GM19438 (cell line): ENCODE measurements around the gene TRPM4.
A peak's percentile ranks its signal among the peaks of the same experiment; 100 is the strongest.
"Not testable (repeated sequence)": the region's sequence is repeated elsewhere in the genome, so short reads cannot be mapped to it uniquely, and the experiment has no call there.

Experiments used
- ATAC-seq: cut with Tn5 transposase; IDR thresholded peaks from one replicate; pipeline ENCODE4 v1.9.1; 2021; ENCODE audit warnings: low read depth; ENCODE audit not compliant: unreplicated experiment

Gene TRPM4

DNA sequence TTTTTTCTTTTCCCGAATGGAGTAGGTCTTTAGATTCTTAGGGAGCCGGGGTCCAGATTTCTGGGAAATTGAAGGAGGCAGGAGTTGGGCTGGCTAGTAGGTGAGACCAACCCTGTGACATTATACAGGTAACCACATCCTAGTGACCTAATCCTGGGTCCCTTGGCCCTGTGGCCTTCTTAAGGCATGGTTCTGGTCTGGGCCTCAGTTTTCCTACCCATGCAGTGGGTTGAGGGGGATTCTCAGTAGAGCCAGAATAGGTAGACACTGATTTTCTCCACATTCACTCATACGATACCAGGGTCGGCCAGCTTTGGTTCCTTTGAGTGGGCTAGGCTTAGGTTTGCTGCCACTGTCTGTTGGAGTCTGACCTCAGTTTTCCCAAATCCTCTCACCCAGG is 31.0 kb upstream of the TRPM4 start:
- no peak for ATAC-seq

DNA sequence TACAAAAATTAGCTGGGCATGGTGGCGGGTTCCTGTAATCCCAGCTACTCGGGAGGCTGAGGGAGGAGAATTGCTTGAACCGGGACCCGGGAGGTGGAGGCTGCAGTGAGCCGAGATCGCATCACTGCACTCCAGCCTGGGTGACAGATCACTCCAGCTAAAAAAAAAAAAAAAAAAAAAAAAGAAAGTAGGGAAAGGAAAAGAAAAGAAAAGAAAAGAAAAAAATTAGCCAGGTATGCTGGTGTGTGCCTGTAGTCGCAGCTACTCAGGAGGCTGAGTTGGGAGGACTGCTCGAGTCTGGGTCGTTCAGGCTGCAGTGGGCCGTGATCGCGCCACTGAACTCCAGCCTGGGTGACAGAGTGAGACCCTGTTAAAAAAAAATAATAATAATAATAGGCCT is 30.4 kb upstream of the TRPM4 start:
- ATAC-seq: not testable (repeated sequence)

DNA sequence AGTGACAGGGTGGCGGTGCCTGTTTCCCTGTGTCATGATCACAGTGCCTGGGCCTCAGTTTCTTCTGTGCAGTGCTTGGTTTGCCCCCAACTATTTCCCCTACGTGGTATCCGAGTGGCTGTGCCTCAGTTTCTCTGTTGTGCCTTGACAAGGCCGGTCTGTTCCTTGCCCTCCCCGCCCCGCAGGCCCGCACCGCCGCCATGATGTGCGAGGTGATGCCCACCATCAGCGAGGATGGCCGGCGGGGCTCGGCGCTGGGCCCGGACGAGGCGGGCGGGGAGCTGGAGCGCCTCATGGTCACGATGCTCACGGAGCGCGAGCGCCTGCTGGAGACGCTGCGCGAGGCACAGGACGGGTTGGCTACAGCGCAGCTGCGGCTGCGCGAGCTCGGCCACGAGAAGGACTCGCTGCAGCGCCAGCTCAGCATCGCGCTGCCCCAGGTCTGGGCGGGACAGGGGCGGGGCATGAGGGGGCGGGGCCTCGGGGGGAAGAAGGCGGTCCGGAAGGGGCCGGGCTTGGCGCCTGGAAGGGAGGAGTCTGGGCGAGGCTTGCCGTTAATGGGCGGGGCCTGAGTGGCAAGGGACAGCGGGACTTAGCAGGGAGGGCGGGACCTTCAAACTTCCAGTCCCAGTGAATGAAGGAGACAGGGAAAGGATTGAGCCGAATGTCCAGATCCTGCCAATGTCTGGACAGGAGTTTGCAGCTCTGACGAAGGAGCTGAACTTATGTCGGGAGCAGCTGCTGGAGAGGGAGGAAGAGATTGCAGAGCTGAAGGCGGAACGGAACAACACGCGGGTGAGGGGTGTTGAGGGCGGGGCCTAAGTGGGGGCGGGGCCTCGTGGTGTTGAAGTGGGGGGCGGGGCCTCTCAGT is 29.7 kb upstream of the TRPM4 start:
- ATAC-seq: peak; percentile 82

DNA sequence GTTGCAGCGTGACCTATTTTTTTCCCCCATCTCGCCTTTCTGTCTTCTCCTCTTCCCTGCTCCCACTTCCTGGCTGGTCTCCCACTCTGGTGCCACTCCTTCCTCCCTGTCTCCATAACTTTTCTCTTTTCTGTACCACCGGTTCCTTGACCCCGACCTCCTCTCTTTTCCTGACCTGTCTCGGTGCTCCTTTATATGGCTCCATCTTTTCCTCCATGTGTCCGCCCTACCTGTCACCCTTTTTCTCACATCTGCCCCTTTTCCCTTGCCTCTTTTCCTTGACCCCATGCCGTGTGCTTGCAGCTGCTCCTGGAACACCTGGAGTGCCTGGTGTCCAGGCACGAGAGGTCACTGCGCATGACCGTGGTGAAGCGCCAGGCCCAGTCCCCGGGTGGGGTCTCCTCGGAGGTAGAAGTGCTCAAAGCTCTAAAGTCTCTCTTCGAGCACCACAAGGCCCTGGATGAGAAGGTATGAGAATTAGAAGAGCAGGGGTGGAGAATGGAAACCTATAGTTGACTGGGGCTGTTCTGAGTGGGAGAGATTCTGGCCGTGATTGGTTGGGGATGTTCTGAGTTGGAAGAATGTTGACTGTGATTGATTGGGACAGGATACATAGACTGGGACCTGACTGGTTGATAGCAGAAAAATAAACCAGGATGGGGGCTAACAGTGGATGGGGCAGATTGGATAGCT is 28.9 kb upstream of the TRPM4 start:
- no peak for ATAC-seq

DNA sequence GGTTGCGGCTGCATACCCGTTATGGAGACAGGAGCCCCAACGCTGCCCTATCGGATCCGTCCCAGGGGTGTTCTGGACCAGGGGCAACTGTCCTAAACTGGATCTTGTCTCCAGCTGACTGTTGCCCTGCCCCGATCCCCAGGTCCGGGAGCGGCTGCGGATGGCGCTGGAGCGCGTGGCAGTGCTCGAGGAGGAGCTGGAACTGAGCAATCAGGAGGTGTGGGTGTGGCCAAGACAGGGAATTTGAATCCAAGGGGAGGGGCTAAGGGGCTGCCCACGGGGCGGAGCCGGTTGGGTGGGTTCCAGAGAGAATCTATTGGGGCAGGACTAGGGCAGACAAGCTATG is 28.4 kb upstream of the TRPM4 start:
- ATAC-seq: no peak

DNA sequence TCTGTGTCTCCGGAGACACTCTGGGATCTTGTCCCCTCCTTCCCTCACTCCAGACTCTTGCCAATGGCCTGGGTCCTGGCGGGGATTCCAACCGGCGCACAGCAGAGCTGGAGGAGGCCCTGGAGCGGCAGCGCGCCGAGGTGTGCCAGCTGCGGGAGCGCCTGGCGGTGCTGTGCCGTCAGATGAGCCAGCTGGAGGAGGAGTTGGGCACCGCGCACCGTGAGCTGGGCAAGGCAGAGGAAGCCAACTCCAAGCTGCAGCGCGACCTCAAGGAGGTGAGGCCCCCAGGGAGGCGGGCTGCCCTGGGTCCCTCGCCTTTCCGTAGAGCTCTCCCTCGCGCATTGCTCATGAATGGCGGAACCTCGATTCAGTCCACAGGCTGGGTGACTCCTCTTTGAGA is 27.3 kb upstream of the TRPM4 start:
- ATAC-seq: no peak

DNA sequence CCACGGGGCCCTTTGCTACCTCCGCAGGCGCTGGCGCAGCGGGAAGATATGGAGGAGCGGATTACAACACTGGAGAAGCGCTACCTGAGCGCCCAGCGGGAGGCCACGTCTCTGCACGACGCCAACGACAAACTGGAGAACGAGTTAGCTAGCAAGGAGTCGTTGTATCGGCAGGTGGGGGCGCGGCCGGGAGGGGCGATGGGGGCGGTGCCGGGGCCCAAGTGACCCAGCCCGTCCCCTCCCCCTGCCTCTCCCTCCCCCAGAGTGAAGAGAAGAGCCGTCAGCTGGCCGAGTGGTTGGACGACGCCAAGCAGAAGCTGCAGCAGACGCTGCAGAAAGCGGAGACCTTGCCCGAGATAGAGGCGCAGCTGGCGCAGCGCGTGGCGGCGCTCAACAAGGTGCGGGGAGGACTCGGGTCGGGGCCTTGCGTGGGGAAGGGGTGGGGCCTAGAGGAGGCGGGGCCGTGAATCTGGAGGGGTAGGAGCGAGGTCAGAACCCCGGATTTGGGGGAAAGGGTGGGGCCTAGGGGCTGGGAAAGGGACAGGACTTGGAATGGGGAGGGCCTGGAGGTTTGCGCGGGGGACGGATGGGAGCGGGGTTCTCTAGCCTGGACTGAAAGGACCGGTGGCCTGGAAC is 24.5 kb upstream of the TRPM4 start:
- no peak for ATAC-seq

DNA sequence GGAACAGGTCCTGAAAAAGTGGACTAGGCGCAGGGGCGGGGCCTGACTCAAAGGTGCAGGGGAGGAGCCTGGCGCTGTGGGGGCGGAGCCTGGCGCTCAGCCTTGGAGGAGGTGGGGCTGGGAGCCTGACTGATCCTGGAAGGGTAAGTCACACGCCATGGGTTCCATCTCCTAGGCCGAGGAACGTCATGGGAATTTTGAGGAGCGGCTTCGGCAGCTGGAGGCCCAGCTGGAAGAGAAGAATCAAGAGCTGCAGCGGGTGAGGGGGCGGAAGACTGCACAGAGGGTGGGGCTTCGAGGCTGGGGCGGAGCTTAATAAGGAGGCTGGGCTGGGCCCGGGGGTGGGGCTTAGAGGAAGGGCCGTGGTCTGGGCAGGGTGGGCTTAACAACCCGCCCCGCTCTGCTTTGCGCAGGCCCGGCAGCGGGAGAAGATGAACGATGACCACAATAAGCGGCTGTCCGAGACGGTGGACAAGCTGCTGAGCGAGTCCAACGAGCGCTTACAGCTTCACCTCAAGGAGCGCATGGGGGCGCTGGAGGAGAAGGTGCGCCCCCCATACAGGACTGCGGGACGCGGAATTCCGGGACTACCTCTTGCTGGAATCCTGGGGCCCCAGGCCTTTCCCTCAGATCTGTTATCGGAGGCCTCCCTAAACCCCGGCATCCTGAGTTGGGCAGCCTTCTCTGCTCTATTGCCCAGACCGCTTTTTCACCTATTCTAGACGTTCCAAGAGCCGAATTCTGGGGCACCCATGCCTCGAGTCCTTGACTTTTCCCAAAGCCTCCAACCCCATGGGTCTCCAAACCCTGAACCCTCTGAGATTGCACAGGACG is 23.8 kb upstream of the TRPM4 start:
- no peak for ATAC-seq

DNA sequence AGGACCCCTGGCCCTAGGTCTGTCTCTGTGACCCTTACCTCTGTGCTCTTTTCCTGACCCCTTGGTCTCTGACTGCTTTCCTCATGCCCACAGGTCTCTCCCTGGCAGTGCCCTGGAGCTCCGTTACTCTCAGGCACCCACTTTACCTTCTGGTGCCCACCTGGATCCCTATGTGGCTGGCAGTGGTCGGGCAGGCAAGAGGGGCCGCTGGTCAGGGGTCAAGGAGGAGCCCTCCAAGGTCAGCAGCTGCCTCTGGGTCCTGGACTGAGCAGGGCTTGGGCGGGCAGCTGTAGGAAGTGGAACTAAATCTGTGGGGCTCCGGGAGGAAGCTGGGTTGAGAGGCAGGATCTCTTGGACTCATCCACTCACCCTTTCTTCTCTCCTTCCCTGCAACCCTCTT is 21.9 kb upstream of the TRPM4 start:
- no peak for ATAC-seq

DNA sequence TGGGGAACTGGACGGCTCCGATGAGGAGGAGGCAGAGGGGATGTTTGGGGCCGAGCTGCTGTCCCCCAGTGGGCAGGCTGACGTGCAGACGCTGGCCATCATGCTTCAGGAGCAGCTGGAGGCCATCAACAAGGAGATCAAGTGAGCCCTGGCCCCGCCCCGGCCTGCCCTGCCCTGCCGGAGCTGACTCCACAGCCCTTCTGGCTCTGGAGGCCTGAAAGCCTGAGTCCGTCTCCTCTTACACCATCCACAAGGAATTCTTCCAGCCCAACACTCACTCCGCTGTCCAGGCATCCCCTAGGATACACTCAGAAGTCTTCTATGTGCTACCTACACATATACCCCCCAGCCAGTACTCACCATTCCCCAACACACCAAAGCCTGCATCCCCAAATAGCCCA is 20.8 kb upstream of the TRPM4 start:
- ATAC-seq: no peak

DNA sequence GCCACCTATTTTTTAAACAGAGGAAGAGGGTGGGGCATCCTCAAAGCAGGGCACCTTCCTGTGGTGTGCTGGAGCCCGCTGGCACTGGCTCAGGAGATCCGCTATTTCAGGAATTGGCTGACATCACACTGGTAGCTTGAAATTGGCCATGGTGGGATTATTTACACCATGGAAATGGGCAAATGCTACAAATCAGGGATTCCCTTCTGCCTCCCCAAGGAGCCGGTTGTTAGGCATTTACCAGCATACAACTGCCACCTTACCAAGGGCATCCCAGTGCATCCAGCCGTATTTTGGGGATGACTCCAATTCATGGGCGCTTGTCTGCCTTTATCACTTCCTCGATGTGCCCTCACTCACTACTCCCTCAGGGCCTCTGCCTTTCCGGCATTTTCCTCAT is 16.6 kb upstream of the TRPM4 start:
- ATAC-seq: no peak

DNA sequence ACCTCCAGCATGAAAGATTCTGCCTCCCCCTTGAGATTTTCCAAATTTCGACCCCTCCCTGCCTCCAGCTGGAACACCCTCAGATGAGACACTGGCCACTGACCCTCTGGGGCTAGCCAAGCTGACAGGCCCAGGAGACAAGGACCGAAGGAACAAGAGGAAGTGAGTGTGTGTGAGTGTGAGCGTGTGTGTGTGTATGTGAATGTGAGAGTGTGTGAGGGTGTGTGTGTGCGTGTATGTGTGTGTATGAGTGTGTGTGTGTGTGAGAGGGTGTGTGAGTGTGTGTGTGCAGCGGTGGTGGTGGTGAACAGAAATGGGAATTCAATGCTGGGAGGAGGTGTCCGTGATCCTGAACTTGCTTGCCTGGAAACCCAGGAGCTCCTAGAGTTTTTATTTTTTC is 16.2 kb upstream of the TRPM4 start:
- ATAC-seq: no peak

DNA sequence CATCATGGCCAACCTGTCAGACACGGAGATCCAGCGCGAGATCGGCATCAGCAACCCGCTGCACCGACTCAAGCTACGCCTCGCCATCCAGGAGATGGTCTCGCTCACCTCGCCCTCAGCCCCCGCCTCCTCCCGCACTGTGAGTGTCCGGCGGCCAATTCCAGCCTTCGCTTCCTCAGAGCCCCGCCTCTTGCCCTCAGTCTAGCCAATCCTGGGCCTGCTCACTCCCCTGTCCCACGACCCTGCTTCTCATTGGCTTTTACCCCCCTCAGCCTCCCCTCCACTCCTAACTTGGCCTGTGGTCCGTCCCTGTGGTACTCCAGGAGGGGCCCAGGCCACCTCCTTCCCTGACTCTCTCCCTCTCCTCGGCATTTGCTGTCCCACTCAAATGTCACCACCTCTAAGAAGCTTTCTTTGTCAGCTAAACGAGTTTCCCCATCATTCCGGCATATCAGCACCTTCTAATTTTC is 14.7 kb upstream of the TRPM4 start:
- peak; percentile 68 for ATAC-seq

DNA sequence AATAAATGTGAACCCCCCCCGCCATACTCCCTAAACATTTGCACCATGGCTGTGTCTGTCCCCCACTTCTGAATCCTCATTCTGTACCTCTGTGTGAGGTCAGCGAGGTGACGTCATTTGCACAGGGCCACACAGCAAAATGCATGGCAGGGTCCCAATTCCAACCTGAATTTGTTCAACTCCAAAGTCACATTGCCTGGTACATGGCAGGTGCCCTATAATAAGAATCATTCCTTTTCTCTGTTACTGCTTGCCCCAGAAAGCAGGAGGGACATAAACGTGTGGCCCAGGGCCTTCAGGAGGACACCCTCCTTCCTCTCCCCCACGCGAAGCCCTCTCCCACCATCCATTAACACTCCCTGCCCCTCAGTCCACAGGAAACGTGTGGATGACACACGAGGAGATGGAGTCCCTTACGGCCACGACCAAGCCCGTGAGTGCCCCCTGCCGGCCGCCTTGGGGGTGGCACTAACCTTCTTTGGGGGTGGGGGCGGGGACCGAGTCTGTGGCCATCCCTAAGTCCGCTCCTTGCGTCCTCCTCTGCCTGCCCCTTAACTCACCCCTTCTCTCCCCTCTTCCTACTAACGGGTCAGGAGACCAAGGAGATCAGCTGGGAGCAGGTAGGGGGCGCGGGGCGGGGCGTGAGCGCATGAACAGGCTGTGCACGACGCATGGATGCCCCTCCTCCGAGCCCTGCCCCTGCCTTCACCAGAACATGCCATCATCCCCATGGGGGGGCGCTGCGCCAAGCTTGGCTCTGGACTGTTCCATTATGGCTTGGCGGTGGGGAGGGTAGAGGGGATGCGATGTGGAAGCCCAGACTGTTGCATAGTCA is 11.8 kb upstream of the TRPM4 start:
- no peak for ATAC-seq

DNA sequence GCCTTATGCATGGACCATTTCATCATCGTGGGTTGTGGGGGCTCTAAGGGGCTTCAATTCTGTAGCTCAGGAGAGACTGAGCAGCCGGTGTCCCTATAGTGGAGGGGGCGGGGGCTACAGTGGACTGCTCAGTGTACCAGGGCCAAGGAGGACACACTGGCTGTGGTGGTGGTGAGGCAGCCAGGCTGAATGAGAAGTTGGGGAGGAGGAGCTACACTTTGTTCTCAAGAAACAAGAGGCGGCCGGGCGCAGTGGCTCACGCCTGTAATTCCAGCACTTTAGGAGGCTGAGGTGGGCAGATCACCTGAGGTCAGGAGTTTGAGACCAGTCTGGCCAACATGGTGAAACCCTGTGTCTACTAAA is 11.2 kb upstream of the TRPM4 start:
- not testable (repeated sequence) for ATAC-seq

DNA sequence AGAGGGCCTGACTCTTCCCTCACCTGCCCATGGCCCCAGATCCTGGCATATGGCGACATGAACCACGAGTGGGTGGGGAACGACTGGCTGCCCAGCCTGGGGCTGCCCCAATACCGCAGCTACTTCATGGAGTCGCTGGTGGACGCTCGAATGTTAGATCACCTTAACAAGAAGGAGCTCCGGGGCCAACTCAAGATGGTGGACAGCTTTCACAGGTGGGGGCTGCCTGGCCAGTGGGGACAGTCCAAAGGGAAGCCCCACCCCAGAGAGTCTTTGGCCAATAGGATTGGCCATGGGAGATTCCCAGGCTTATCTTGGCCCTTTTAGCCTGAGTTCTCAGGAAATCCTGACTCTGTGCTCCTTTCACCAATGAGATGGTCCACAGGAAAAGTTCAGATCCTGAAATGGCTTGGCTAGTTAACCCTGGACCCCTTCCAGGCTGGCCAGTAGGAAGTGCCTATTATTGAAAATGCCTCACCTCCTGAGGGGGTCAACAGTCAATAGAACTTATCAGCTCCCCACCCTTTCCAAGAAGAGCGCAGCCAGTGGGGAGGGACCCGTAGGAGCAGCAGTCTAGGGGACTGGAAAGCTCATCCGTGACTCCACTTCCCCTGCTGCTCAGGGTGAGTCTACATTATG is 9.4 kb upstream of the TRPM4 start:
- ATAC-seq: no peak

DNA sequence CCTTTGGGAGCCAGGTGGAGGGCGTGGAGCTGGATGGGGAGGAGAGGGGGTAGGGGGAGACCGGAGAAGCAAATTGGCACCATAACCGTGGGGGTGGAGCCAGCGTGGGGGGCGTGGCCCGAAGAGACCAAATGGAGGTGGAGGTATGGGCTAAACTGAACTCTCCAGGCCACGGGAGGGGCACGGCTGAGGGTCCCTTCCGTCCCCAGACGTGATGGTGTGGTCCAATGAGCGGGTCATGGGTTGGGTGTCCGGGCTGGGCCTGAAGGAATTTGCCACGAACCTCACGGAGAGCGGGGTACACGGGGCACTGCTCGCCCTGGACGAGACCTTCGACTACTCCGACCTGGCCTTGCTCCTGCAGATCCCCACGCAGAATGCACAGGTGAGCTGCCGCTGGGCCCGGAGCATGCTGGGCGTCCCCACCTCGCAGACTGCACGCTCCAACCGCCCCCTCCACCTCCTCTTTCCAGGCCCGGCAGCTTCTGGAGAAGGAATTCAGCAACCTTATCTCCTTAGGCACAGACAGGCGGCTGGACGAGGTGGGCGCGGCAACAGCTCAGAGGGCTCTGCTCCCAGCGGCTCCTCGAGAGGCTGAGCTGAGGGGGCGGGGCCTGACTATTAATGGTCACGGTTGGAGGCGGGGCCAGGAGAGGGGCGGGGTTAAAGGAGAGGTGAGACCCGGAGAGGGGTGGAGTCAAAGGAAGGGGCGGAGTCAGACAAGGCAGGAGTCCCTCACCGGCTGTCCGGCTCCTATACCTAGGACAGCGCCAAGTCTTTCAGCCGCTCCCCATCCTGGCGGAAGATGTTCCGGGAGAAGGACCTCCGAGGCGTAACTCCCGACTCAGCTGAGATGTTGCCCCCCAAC is 8.6 kb upstream of the TRPM4 start:
- ATAC-seq: no peak

DNA sequence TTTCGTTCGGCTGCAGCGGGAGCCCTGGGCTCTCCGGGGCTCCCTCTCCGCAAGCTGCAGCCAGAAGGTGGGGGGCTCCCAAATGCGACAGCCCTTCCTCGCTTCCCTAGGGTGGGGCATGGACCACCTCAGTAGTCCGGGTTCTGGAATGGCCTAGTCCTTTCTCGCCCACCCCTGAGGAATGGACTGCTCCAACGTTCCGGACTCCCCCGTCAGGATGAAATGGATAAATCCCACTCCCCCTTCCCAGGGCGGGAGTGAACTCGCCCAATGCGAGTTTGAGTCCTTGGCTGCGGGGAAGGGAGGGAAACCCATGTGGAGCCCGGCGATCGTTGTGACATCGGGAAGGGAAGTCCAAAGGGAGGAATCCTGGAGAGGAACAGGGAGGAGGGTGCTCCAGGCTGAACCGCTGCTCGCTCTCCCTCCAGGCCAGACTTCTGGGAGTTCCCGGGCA is 7.9 kb upstream of the TRPM4 start:
- ATAC-seq: no peak
